Stimulated activated CD8-positive, alpha-beta memory T cell treated with anti-CD3 and anti-CD28 coated beads, Interleukin-15, amount 100 ng/mL, for 1 hour (primary cell): ENCODE results near the gene ELOF1.
"Not testable (repeated sequence)": the region's sequence is repeated elsewhere in the genome, so short reads cannot be mapped to it uniquely, and the experiment has no call there.

ENCODE experiments used
- DNase-seq: peaks from one replicate; pipeline ENCODE4 v3.0.0-alpha.2; 2020; ENCODE audit warnings: low read depth

ELOF1 gene

GRCh38 chr19:11570039-11570462 is 11.0 kb upstream of the ELOF1 start:
- DNase-seq = no peak

GRCh38 chr19:11566164-11566563 is 7.1 kb upstream of the ELOF1 start:
- no peak for DNase-seq

- DNase-seq = not testable (repeated sequence)
These were observed 6.6 kb upstream of the ELOF1 start for GRCh38 chr19:11565649-11565980.

GRCh38 chr19:11564082-11564807 is 5.2 kb upstream of the ELOF1 start:
- DNase-seq = not testable (repeated sequence)

GRCh38 chr19:11563532-11563931 is 4.5 kb upstream of the ELOF1 start:
- no peak for DNase-seq

- DNase-seq = no peak
These were observed 1.5 kb upstream of the ELOF1 start for GRCh38 chr19:11560404-11561051.

- no peak for DNase-seq
These were observed 2.2 kb downstream of the ELOF1 start for GRCh38 chr19:11556634-11557420.

- DNase-seq = no peak
These were observed 3.8 kb downstream of the ELOF1 start for GRCh38 chr19:11555246-11555645.

GRCh38 chr19:11554160-11554559 is 4.9 kb downstream of the ELOF1 start:
- DNase-seq = no peak

GRCh38 chr19:11552666-11553372 is 6.2 kb downstream of the ELOF1 start:
- no peak for DNase-seq

- DNase-seq = no peak
These were observed 7.3 kb downstream of the ELOF1 start for GRCh38 chr19:11551603-11552235.

- DNase-seq = no peak
These were observed 8.8 kb downstream of the ELOF1 start for GRCh38 chr19:11550265-11550664.

- no peak for DNase-seq
These were observed 9.6 kb downstream of the ELOF1 start for GRCh38 chr19:11549386-11549953.

GRCh38 chr19:11547929-11548700 is 10.9 kb downstream of the ELOF1 start:
- DNase-seq = no peak

GRCh38 chr19:11541238-11541637 is 17.8 kb downstream of the ELOF1 start:
- DNase-seq = no peak

GRCh38 chr19:11540645-11541044 is 18.4 kb downstream of the ELOF1 start:
- no peak for DNase-seq

- DNase-seq = no peak
These were observed 19.3 kb downstream of the ELOF1 start for GRCh38 chr19:11539495-11540365.

GRCh38 chr19:11538232-11539036 is 20.6 kb downstream of the ELOF1 start, which contains the start of gene CNN1:
CNN1 (plus strand) TSS chr19:11538851; CDS start chr19:11538928, 77 bp downstream.
- DNase-seq = no peak
